ENCODE data around the gene ZBED4. TPM values are rescaled to one million over a fixed set of nuclear protein-coding genes. Genes with fewer than 3 reads are reported as not detected.

Gene ZBED4
- total RNA-seq, 1 experiment from 2014 or later: 21.6 TPM

DNA sequence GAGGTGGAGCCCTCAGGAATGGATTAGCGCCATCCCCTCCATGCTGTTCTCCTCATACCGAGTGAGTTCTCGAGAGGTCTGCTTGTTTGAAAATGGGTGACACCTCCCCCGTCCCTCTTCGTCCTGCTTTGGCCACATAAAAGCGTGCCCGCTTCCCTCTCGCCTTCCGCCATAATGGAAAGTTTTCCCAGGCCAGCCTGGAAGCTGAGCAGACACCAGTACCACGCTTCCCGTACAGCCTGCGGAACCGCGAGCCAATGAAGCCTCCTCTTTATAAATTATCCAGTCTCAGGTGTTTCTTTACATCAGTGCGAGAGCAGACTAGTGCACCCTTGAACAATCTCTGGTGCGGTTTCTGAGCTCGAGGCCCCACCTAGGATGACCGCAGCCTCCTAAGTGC lies 51.8 kb downstream of the ZBED4 start:
- ATAC-seq: no peak
- Histone ChIP-seq H3K27me3 (ENCODE audit: insufficient read depth, low read length) (no peaks in the 10 kb centered on the region), H3K4me3 (replicated peaks in 1 of 2; ENCODE audit: low read depth in 1 of 2, low read length in 2 of 2) (no peak overlapping the region), H3K9me3 (ENCODE audit: control insufficient read depth in 1 of 2, insufficient read depth in 1 of 2, low read depth in 1 of 2, low read length in 2 of 2) (no peaks in the 10 kb centered on the region), H3K4me1 (ENCODE audit: control insufficient read depth in 1 of 2, insufficient read depth in 2 of 2, low read length in 2 of 2) (no peaks in the 10 kb centered on the region), H3K9me2 (ENCODE audit: insufficient read depth) (no peaks in the 10 kb centered on the region), H2AFZ (ENCODE audit: low read depth, low read length, poor library complexity, severe bottlenecking) (no peak overlapping the region), H3K36me3 (ENCODE audit: control insufficient read depth in 1 of 2, insufficient read depth in 2 of 2, low read length in 2 of 2) (peaks cover 3 to 14% of the 10 kb centered on the region in 2 experiments; a peak in 3 of 4 replicates), H3K9ac (ENCODE audit: low read length) (no peak overlapping the region), H3K79me2 (ENCODE audit: insufficient read depth, low read length) (no peaks in the 10 kb centered on the region), H4K20me1 (ENCODE audit: insufficient read depth) (no peaks in the 10 kb centered on the region), H3K27ac (ENCODE audit: low read depth, low read length) (no peak overlapping the region), H3K4me2 (ENCODE audit: low read length) (no peak overlapping the region)
- POLR2A ChIA-PET: no interaction called here
- no peak for DNase-seq (ENCODE audit: low read depth, low spot score)
- intact Hi-C loops (cut with micrococcal nuclease): no loop called here
- RAD21 ChIA-PET (ENCODE audit: low non-redundant PET in 1 of 2, low total read pairs in 2 of 2, uncharacterized antibody in 2 of 2, unreplicated experiment in 2 of 2): no interaction called here
- CTCF ChIA-PET: no interaction called here
- no TSS peak for BruUV-seq (replicated peaks)
- TF ChIP-seq TCF7L2 (IDR thresholded peaks at IDR 0.05; ENCODE audit: borderline replicate concordance, extremely low read depth, insufficient read depth, insufficient read length) (no peak), POLR2A (IDR thresholded peaks at IDR 0.05; ENCODE audit: borderline replicate concordance, extremely low read depth, insufficient read depth, insufficient read length) (no peak), SRF (IDR thresholded peaks at IDR 0.05; ENCODE audit: low read depth) (no peak)

DNA sequence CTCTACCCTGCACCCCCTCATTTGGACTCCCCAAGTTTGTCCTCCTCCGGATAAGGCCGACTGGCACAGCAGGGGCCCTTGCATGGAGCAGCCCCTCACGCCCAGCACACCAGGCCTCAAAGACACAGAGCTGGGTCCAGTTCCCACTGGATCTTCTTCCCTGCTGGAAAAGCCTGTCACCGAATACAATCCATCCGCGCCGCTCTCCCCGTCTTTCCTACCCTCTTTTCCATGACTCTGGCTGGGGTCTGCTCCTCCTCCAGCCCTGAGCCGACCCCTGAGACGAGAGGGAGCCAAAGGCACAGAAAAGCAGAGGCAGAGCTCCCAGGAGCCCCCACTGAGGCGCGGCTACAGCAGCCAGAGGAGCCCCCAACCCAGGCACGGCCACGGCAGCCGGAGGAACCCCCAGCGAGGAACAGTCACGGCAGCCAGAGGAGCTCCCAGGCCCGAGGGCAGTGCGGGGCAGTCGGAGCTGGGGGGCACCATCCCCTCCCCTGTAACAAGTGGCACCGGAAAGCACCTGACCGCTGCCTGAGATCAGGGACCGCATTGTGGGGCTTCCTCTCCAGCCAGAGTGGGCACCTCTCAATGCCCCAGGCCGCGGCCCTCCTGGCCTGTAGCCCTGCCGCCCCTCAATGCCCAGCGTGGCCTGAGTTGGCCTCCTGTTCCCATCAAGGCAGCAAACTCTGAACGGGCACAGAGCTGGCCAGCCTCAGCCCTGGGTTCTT lies 52.6 kb downstream of the ZBED4 start:
- intact Hi-C loops (cut with micrococcal nuclease): no loop called here
- CTCF ChIA-PET: no interaction called here
- Histone ChIP-seq H3K36me3 (ENCODE audit: control insufficient read depth in 1 of 2, insufficient read depth in 2 of 2, low read length in 2 of 2) (peaks cover 3 to 14% of the 10 kb centered on the region in 2 experiments; a peak in 3 of 4 replicates), H3K27me3 (ENCODE audit: insufficient read depth, low read length) (no peaks in the 10 kb centered on the region), H3K27ac (ENCODE audit: low read depth, low read length) (no peak overlapping the region), H3K9me2 (ENCODE audit: insufficient read depth) (no peaks in the 10 kb centered on the region), H3K9me3 (ENCODE audit: control insufficient read depth in 1 of 2, insufficient read depth in 1 of 2, low read depth in 1 of 2, low read length in 2 of 2) (no peaks in the 10 kb centered on the region), H3K4me2 (ENCODE audit: low read length) (no peak overlapping the region), H3K4me3 (replicated peaks in 1 of 2; ENCODE audit: low read depth in 1 of 2, low read length in 2 of 2) (no peak overlapping the region), H3K4me1 (ENCODE audit: control insufficient read depth in 1 of 2, insufficient read depth in 2 of 2, low read length in 2 of 2) (no peaks in the 10 kb centered on the region), H2AFZ (ENCODE audit: low read depth, low read length, poor library complexity, severe bottlenecking) (no peak overlapping the region), H3K79me2 (ENCODE audit: insufficient read depth, low read length) (no peaks in the 10 kb centered on the region), H4K20me1 (ENCODE audit: insufficient read depth) (no peaks in the 10 kb centered on the region), H3K9ac (ENCODE audit: low read length) (no peak overlapping the region)
- ATAC-seq: no peak
- POLR2A ChIA-PET: no interaction called here
- TF ChIP-seq, protein P1, sequence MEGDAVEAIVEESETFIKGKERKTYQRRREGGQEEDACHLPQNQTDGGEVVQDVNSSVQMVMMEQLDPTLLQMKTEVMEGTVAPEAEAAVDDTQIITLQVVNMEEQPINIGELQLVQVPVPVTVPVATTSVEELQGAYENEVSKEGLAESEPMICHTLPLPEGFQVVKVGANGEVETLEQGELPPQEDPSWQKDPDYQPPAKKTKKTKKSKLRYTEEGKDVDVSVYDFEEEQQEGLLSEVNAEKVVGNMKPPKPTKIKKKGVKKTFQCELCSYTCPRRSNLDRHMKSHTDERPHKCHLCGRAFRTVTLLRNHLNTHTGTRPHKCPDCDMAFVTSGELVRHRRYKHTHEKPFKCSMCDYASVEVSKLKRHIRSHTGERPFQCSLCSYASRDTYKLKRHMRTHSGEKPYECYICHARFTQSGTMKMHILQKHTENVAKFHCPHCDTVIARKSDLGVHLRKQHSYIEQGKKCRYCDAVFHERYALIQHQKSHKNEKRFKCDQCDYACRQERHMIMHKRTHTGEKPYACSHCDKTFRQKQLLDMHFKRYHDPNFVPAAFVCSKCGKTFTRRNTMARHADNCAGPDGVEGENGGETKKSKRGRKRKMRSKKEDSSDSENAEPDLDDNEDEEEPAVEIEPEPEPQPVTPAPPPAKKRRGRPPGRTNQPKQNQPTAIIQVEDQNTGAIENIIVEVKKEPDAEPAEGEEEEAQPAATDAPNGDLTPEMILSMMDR (IDR thresholded peaks at IDR 0.05 in 2 of 3, conservative IDR thresholded peaks at IDR 0.05 in 1 of 3; ENCODE audit: borderline replicate concordance in 1 of 3, insufficient read depth in 1 of 3, low read depth in 2 of 3, low read length in 2 of 3): no peak
- TF ChIP-seq SIN3A (IDR thresholded peaks at IDR 0.05; ENCODE audit: low read depth): no peak
- no peak for TF ChIP-seq CBX3 (IDR thresholded peaks at IDR 0.05; ENCODE audit: low read depth)
- TF ChIP-seq, protein P2, sequence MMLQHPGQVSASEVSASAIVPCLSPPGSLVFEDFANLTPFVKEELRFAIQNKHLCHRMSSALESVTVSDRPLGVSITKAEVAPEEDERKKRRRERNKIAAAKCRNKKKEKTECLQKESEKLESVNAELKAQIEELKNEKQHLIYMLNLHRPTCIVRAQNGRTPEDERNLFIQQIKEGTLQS (IDR thresholded peaks at IDR 0.05): no peak
- TF ChIP-seq POLR2A (IDR thresholded peaks at IDR 0.05; ENCODE audit: borderline replicate concordance, extremely low read depth, insufficient read depth, insufficient read length): no peak
- TF ChIP-seq ZFX (IDR thresholded peaks at IDR 0.05): no peak
- TF ChIP-seq, protein P3, sequence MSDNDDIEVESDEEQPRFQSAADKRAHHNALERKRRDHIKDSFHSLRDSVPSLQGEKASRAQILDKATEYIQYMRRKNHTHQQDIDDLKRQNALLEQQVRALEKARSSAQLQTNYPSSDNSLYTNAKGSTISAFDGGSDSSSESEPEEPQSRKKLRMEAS (IDR thresholded peaks at IDR 0.05): no peak
- BruUV-seq (replicated peaks): no TSS peak
- RAD21 ChIA-PET (ENCODE audit: low non-redundant PET in 1 of 2, low total read pairs in 2 of 2, uncharacterized antibody in 2 of 2, unreplicated experiment in 2 of 2): no interaction called here
- DNase-seq (ENCODE audit: low read depth, low spot score): no peak
